ENCODE data around the gene DPYSL4.

DPYSL4 gene

GRCh38 chr10:132163826-132164515 lies 22.8 kb upstream of the DPYSL4 start:
- DNase-seq (ENCODE audit: low read depth) = no peak

- DNase-seq (ENCODE audit: low read depth) = no peak
Observed at GRCh38 chr10:132164761-132165278, 21.9 kb upstream of the DPYSL4 start.

GRCh38 chr10:132165416-132165980 lies 21.2 kb upstream of the DPYSL4 start:
- DNase-seq (ENCODE audit: low read depth) = no peak

- no peak for DNase-seq (ENCODE audit: low read depth)
Observed at GRCh38 chr10:132166216-132166950, 20.4 kb upstream of the DPYSL4 start.

GRCh38 chr10:132167041-132167674 lies 19.6 kb upstream of the DPYSL4 start:
- DNase-seq (ENCODE audit: low read depth) = no peak

GRCh38 chr10:132167976-132168375 lies 18.8 kb upstream of the DPYSL4 start:
- no peak for DNase-seq (ENCODE audit: low read depth)

GRCh38 chr10:132168571-132169030 lies 18.1 kb upstream of the DPYSL4 start:
- no peak for DNase-seq (ENCODE audit: low read depth)

GRCh38 chr10:132169031-132169765 lies 17.6 kb upstream of the DPYSL4 start:
- DNase-seq (ENCODE audit: low read depth) = no peak

- no peak for DNase-seq (ENCODE audit: low read depth)
Observed at GRCh38 chr10:132169766-132170560, 16.8 kb upstream of the DPYSL4 start.

GRCh38 chr10:132170561-132171361 lies 16.0 kb upstream of the DPYSL4 start:
- DNase-seq (ENCODE audit: low read depth) = no peak

GRCh38 chr10:132172091-132173066 lies 14.4 kb upstream of the DPYSL4 start:
- DNase-seq (ENCODE audit: low read depth) = no peak

- no peak for DNase-seq (ENCODE audit: low read depth)
Observed at GRCh38 chr10:132173185-132173584, 13.6 kb upstream of the DPYSL4 start.

GRCh38 chr10:132174237-132174636 lies 12.5 kb upstream of the DPYSL4 start:
- DNase-seq (ENCODE audit: low read depth) = no peak

- DNase-seq (ENCODE audit: low read depth) = no peak
Observed at GRCh38 chr10:132175408-132175807, 11.3 kb upstream of the DPYSL4 start.

- no peak for DNase-seq (ENCODE audit: low read depth)
Observed at GRCh38 chr10:132175907-132176581, 10.7 kb upstream of the DPYSL4 start.

GRCh38 chr10:132176623-132177500 lies 9.9 kb upstream of the DPYSL4 start:
- no peak for DNase-seq (ENCODE audit: low read depth)

GRCh38 chr10:132178046-132178445 lies 8.7 kb upstream of the DPYSL4 start:
- no peak for DNase-seq (ENCODE audit: low read depth)

Data from non-pigmented ciliary epithelial cell (primary cell).